Psoas muscle (tissue), 8 donors: ENCODE data around the gene ASXL1. TPM values are rescaled to one million over a fixed set of nuclear protein-coding genes. Genes with fewer than 3 reads are reported as not detected.

Experiments
- ATAC-seq, 4 donors: fragments of 200-7000 bp; cut with Tn5 transposase; one replicate each; pipeline ENCODE4 v1.9.1; 2020; ENCODE audit warnings: moderate library complexity in 3 of 4, mild to moderate bottlenecking in 2 of 4
- DNase-seq, 2 donors: peaks; one replicate each; pipeline ENCODE4 v3.0.0-alpha.2; 2020
- H3K27ac ChIP-seq: fragments of 200-600 bp; one replicate; pipeline ENCODE4 v1.8.0; 2022
- H3K27me3 ChIP-seq, 3 donors: fragments of 200-600 bp in 1 of 3; one replicate each; pipeline versions ENCODE4 v1.6.1 to v1.8.0; 2013 to 2022; ENCODE audit warnings: low read length in 2 of 3, mild to moderate bottlenecking in 2 of 3, moderate library complexity in 1 of 3; ENCODE audit not compliant: insufficient read depth in 3 of 3
- H3K36me3 ChIP-seq, 2 donors: fragments of 200-600 bp in 1 of 2; one replicate each; pipeline versions ENCODE4 v1.6.1 to v1.8.0; 2013 to 2022; ENCODE audit warnings: low read depth in 1 of 2, mild to moderate bottlenecking in 1 of 2, moderate library complexity in 1 of 2; ENCODE audit not compliant: insufficient read depth in 1 of 2
- H3K4me1 ChIP-seq: fragments of 200-600 bp; one replicate; pipeline ENCODE4 v1.8.0; 2022
- H3K4me3 ChIP-seq: fragments of 200-600 bp; one replicate; pipeline ENCODE4 v1.8.0; 2022; ENCODE audit warnings: mild to moderate bottlenecking
- H3K9me3 ChIP-seq: fragments of 200-600 bp; one replicate; pipeline ENCODE4 v1.8.0; 2022
- WGBS, 3 donors: extraction: QIAGEN DNeasy Blood & Tissue Kit; methylation state at CpG; one replicate each; pipeline versions ENCODE4 v1.1.6 to v1.1.7; 2013; 5-methylcytosine and 5-hydroxymethylcytosine counted together
- intact Hi-C, 2 donors: fragments of 100-400 bp; cut with DNase I; formaldehyde crosslinking; loops; one replicate each; pipeline versions ENCODE4 v1.11.0 to v1.14.2; 2022
- polyA plus RNA-seq, 3 donors: library from polyadenylated mRNA; stranded (reverse); fragments of 200-250 nt; gene quantifications; one replicate each; pipeline ENCODE4 v1.2.3, GENCODE V29; 2013
- total RNA-seq, 4 donors: library from RNA; stranded (reverse); fragmentation: NEBNext Ultra II Directional in 2 of 4; extraction: Animal tissue kit (Norgen Biotek cat#: 25700) in 2 of 4; gene quantifications; one replicate each; pipeline versions ENCODE4 v1.2.1 to v1.2.4, GENCODE V29; 2021 to 2023
- TF ChIP-seq, protein P1 (sequence below): fragments of 200-600 bp; IDR thresholded peaks from one replicate; pipeline ENCODE4 v1.8.0; 2022; ENCODE audit warnings: antibody characterized with exemption
- donor health status: healthy with polysubstance abuse.
- donor health status: DM: no; HTN: no; CAD: no; lungs with moderate emphysema.
- donor health status: Bipolar disorder and iron deficiency.
- donor health status: healthy.
- donor health status: DM: yes; HTN: yes; CAD: no.
- donor health status: DM: no; HTN: no; CAD: no.
- donor health status: DM: no; HTN: no; CAD: no.
- donor health status: DM: yes; HTN: yes; CAD: no.

Gene ASXL1
- total and polyA plus RNA-seq, 7 donors = 18.5 to 52.0 (median 23.2) TPM

DNA sequence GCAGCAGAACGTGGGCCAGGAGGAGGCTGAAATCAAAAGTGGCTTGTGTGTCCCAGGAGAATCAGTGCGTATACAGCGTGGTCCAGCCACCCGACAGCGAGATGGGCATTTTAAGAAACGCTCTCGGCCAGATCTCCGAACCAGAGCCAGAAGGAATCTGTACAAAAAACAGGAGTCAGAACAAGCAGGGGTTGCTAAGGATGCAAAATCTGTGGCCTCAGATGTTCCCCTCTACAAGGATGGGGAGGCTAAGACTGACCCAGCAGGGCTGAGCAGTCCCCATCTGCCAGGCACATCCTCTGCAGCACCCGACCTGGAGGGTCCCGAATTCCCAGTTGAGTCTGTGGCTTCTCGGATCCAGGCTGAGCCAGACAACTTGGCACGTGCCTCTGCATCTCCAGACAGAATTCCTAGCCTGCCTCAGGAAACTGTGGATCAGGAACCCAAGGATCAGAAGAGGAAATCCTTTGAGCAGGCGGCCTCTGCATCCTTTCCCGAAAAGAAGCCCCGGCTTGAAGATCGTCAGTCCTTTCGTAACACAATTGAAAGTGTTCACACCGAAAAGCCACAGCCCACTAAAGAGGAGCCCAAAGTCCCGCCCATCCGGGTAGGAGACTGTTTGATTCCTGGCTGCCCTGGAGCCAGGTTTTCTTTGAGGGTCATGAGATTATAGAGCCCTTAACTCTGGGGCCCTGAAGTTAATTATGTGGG lies 75.3 kb downstream of the ASXL1 start:
- intact Hi-C loops = no loop called here
- Histone ChIP-seq H3K27ac (peak overlapping the region; percentile 27), H3K4me1 (no peaks in the 10 kb centered on the region), H3K4me3 (no peak overlapping the region), H3K9me3 (no peaks in the 10 kb centered on the region), H3K27me3 (no peaks in the 10 kb centered on the region), H3K36me3 (peaks cover 30 to 100% of the 10 kb centered on the region in 2 donors)
- DNase-seq (no peak), ATAC-seq (peak in 1 of 4 donors; percentile 16)
- TF ChIP-seq, protein P1, sequence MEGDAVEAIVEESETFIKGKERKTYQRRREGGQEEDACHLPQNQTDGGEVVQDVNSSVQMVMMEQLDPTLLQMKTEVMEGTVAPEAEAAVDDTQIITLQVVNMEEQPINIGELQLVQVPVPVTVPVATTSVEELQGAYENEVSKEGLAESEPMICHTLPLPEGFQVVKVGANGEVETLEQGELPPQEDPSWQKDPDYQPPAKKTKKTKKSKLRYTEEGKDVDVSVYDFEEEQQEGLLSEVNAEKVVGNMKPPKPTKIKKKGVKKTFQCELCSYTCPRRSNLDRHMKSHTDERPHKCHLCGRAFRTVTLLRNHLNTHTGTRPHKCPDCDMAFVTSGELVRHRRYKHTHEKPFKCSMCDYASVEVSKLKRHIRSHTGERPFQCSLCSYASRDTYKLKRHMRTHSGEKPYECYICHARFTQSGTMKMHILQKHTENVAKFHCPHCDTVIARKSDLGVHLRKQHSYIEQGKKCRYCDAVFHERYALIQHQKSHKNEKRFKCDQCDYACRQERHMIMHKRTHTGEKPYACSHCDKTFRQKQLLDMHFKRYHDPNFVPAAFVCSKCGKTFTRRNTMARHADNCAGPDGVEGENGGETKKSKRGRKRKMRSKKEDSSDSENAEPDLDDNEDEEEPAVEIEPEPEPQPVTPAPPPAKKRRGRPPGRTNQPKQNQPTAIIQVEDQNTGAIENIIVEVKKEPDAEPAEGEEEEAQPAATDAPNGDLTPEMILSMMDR = no peak
- 69 to 81% (median 73%) methylated on average over 20 of the region's 20 CpGs for WGBS, 3 donors

- Histone ChIP-seq H3K36me3 (peaks cover 25 to 100% of the 10 kb centered on the region in 2 donors), H3K9me3 (no peaks in the 10 kb centered on the region), H3K27ac (no peak overlapping the region), H3K4me1 (peaks cover 5% of the 10 kb centered on the region), H3K4me3 (no peak overlapping the region), H3K27me3 (no peaks in the 10 kb centered on the region)
- intact Hi-C loops = no loop called here
- ATAC-seq (no peak), DNase-seq (no peak)
- TF ChIP-seq, protein P1 = no peak
- 84 to 90% (median 86%) methylated on average over 18 to 19 of the region's 19 CpGs for WGBS, 3 donors
Measured at GRCh38 chr20:32434434-32434833, 76.3 kb downstream of the ASXL1 start.

GRCh38 chr20:32435449-32436107 lies 77.4 kb downstream of the ASXL1 start:
- intact Hi-C loops = no loop called here
- 91 to 94% (median 93%) methylated on average over 12 of the region's 12 CpGs for WGBS, 3 donors
- DNase-seq = no peak
- TF ChIP-seq, protein P1 = no peak
- Histone ChIP-seq H3K36me3 (peaks cover 23 to 93% of the 10 kb centered on the region in 2 donors), H3K27ac (no peak overlapping the region), H3K4me3 (no peak overlapping the region), H3K4me1 (peaks cover 5% of the 10 kb centered on the region), H3K9me3 (no peaks in the 10 kb centered on the region), H3K27me3 (no peaks in the 10 kb centered on the region)
- ATAC-seq = peak in 1 of 4 donors; percentile 8

- Histone ChIP-seq H3K27ac (no peak overlapping the region), H3K27me3 (no peaks in the 10 kb centered on the region), H3K4me1 (peaks cover 5% of the 10 kb centered on the region), H3K9me3 (no peaks in the 10 kb centered on the region), H3K36me3 (peaks cover 23 to 92% of the 10 kb centered on the region in 2 donors), H3K4me3 (no peak overlapping the region)
- intact Hi-C loops = no loop called here
- DNase-seq (no peak), ATAC-seq (no peak)
- 93 to 96% (median 95%) methylated on average over 11 of the region's 11 CpGs for WGBS, 3 donors
- TF ChIP-seq, protein P1 = no peak
Measured at GRCh38 chr20:32436142-32436861, 78.2 kb downstream of the ASXL1 start.
